GM21737 (cell line): ENCODE measurements around the gene TM4SF20.

Source experiments
- ATAC-seq: cut with Tn5 transposase; IDR thresholded peaks from one replicate; pipeline ENCODE4 v1.9.1; 2021; ENCODE audit warnings: mild to moderate bottlenecking, moderate library complexity; ENCODE audit not compliant: unreplicated experiment

The TM4SF20 gene

GRCh38 chr2:227323818-227324217, 55.3 kb downstream of the TM4SF20 start:
- ATAC-seq: no peak

GRCh38 chr2:227322530-227323205, 56.4 kb downstream of the TM4SF20 start:
- no peak for ATAC-seq

GRCh38 chr2:227320305-227321094, 58.6 kb downstream of the TM4SF20 start:
- no peak for ATAC-seq

GRCh38 chr2:227317834-227318233, 61.3 kb downstream of the TM4SF20 start:
- ATAC-seq: no peak

- no peak for ATAC-seq
Observed at GRCh38 chr2:227313310-227313709, 65.8 kb downstream of the TM4SF20 start.

GRCh38 chr2:227312579-227312978, 66.5 kb downstream of the TM4SF20 start:
- no peak for ATAC-seq
